Middle frontal gyrus (tissue), 1 donor: ENCODE results near the gene KCNK15.
"Not testable (repeated sequence)": the region's sequence is repeated elsewhere in the genome, so short reads cannot be mapped to it uniquely, and the experiment has no call there.

ENCODE experiments used
- DNase-seq: peaks from one replicate; pipeline ENCODE4 v3.0.0-alpha.2; 2015; ENCODE audit warnings: low spot score; ENCODE audit errors: extremely low spot score

KCNK15 gene

GRCh38 chr20:44758247-44759101 is 12.8 kb downstream of the KCNK15 start:
- DNase-seq, result no peak

GRCh38 chr20:44759595-44759994 is 13.9 kb downstream of the KCNK15 start:
- no peak for DNase-seq

GRCh38 chr20:44761423-44761822 is 15.8 kb downstream of the KCNK15 start:
- no peak for DNase-seq

- no peak for DNase-seq
Measured at GRCh38 chr20:44762466-44763140, 16.9 kb downstream of the KCNK15 start.

- DNase-seq, result not testable (repeated sequence)
Measured at GRCh38 chr20:44763798-44764197, 18.1 kb downstream of the KCNK15 start.

GRCh38 chr20:44765091-44765490 is 19.4 kb downstream of the KCNK15 start:
- no peak for DNase-seq

GRCh38 chr20:44765701-44766347 is 20.2 kb downstream of the KCNK15 start:
- no peak for DNase-seq

GRCh38 chr20:44768256-44768655 is 22.6 kb downstream of the KCNK15 start:
- no peak for DNase-seq

- DNase-seq, result no peak
Measured at GRCh38 chr20:44768854-44769480, 23.3 kb downstream of the KCNK15 start.

GRCh38 chr20:44769481-44769863 is 23.8 kb downstream of the KCNK15 start:
- DNase-seq, result no peak

- no peak for DNase-seq
Measured at GRCh38 chr20:44770484-44771171, 25.0 kb downstream of the KCNK15 start.

GRCh38 chr20:44771172-44771535 is 25.5 kb downstream of the KCNK15 start:
- no peak for DNase-seq

- no peak for DNase-seq
Measured at GRCh38 chr20:44772636-44773035, 27.0 kb downstream of the KCNK15 start.

- no peak for DNase-seq
Measured at GRCh38 chr20:44773070-44773829, 27.6 kb downstream of the KCNK15 start.

GRCh38 chr20:44776980-44777379 is 31.3 kb downstream of the KCNK15 start:
- no peak for DNase-seq

GRCh38 chr20:44780226-44780625 is 34.6 kb downstream of the KCNK15 start:
- no peak for DNase-seq

GRCh38 chr20:44781118-44781517 is 35.5 kb downstream of the KCNK15 start:
- DNase-seq, result no peak

GRCh38 chr20:44781791-44782190 is 36.1 kb downstream of the KCNK15 start:
- DNase-seq, result no peak

- DNase-seq, result no peak
Measured at GRCh38 chr20:44784688-44785087, 39.0 kb downstream of the KCNK15 start.

- DNase-seq, result no peak
Measured at GRCh38 chr20:44785768-44786167, 40.1 kb downstream of the KCNK15 start.

- DNase-seq, result no peak
Measured at GRCh38 chr20:44787299-44787698, 41.6 kb downstream of the KCNK15 start.
